Subcutaneous abdominal adipose tissue (tissue), 5 donors: Measurements from ENCODE around the gene CCNY.

Experiments used
- H3K27ac ChIP-seq: one replicate; pipeline ENCODE4 v1.7.0; 2013; ENCODE audit warnings: low read depth, mild to moderate bottlenecking, inconsistent platforms, low read length, moderate library complexity
- H3K27me3 ChIP-seq, 5 donors: one replicate each; pipeline ENCODE4 v1.7.0; 2013; ENCODE audit warnings: low read length in 5 of 5, inconsistent platforms in 1 of 5; ENCODE audit not compliant: control insufficient read depth in 5 of 5, insufficient read depth in 4 of 5
- H3K36me3 ChIP-seq, 5 donors: one replicate each; pipeline ENCODE4 v1.7.0; 2013; ENCODE audit warnings: low read length in 5 of 5; ENCODE audit not compliant: control insufficient read depth in 5 of 5, insufficient read depth in 5 of 5
- H3K4me1 ChIP-seq, 5 donors: one replicate each; pipeline ENCODE4 v1.7.0; 2013; ENCODE audit warnings: low read length in 5 of 5, mild to moderate bottlenecking in 3 of 5, moderate library complexity in 1 of 5; ENCODE audit not compliant: control insufficient read depth in 5 of 5, insufficient read depth in 5 of 5
- H3K4me3 ChIP-seq, 5 donors: one replicate each; pipeline ENCODE4 v1.7.0; 2013; ENCODE audit warnings: low read length in 5 of 5, low read depth in 1 of 5
- H3K9ac ChIP-seq, 5 donors: one replicate each; pipeline ENCODE4 v1.7.0; 2013; ENCODE audit warnings: low read length in 5 of 5, mild to moderate bottlenecking in 4 of 5, moderate library complexity in 3 of 5
- H3K9me3 ChIP-seq, 5 donors: one replicate each; pipeline ENCODE4 v1.7.0; 2013; ENCODE audit warnings: low read length in 5 of 5; ENCODE audit not compliant: control insufficient read depth in 5 of 5
- donor health status: healthy.
- donor health status: healthy.
- donor health status: healthy.
- donor health status: healthy.
- donor health status: healthy.

Gene CCNY

DNA sequence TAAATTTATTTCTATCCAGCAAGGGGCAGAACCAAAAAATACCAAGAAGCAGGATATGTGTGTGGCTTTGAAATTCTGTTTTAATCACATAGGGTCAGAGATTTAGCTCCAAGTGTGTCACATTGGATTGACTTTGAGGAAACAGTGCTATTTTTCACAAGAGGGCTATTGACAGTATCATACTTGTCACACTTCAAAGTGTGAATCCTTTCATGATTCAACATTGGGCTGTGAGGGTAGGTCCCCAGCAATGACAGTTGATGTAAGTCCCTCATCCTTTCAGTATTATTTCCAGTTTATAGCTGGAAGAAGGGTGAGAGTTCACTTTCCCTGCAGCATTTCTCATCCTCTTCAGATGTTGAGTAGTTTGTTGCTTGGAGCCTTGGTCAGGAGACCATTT, 7.4 kb downstream of the CCNY start:
- Histone ChIP-seq H3K36me3 (no peaks in the 10 kb centered on the region), H3K4me3 (no peak overlapping the region), H3K27me3 (no peaks in the 10 kb centered on the region), H3K4me1 (peaks cover 0 to 56% (median 51%) of the 10 kb centered on the region in 5 donors), H3K27ac (no peak overlapping the region), H3K9ac (no peak overlapping the region), H3K9me3 (no peaks in the 10 kb centered on the region)

DNA sequence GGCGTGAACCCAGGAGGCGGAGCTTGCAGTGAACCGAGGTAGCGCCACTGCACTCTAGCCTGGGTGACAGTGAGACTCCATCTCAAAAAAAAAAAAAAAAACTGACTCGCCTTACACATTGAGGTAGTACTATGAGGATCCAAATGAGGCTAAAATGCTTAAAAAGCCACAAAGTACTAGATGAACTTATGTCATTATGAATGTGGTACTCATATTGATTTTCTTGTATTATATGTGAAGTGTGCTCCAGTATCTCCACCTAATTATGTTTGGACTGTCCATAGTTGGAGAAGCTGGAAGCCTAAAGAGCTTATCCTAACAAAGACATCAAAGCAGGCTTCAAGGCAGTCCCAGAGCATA, 9.1 kb downstream of the CCNY start:
- Histone ChIP-seq H3K4me1 (peaks cover 2 to 64% (median 55%) of the 10 kb centered on the region in 5 donors), H3K4me3 (no peak overlapping the region), H3K27ac (no peak overlapping the region), H3K9ac (no peak overlapping the region), H3K9me3 (no peaks in the 10 kb centered on the region), H3K36me3 (no peaks in the 10 kb centered on the region), H3K27me3 (no peaks in the 10 kb centered on the region)

DNA sequence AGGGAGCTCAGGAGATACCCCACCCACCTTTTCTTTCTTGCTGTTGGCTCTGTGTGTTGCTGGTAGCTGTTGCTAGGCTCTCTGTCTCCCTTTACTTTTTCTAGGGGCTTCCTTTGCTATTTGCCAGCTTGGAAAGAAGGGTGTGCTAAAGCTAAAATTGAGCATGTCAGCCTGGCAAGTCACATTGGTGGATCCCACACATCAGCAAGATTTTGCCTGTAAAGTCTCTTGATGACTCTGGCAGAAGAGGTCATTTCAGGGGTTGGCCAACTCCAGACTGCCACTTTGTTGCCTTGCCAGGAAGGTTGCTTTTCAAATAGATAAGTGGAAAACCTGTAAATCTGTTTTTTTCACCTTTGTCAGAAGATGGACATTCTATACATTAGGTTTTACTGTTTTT, 9.9 kb downstream of the CCNY start:
- H3K27ac ChIP-seq: no peak overlapping the region
- H3K36me3 ChIP-seq: no peaks in the 10 kb centered on the region
- no peak overlapping the region for H3K4me3 ChIP-seq
- no peaks in the 10 kb centered on the region for H3K9me3 ChIP-seq
- H3K9ac ChIP-seq: no peak overlapping the region
- no peaks in the 10 kb centered on the region for H3K27me3 ChIP-seq
- peaks cover 2 to 59% (median 51%) of the 10 kb centered on the region in 5 donors for H3K4me1 ChIP-seq

- Histone ChIP-seq H3K4me1 (peaks cover 2 to 52% (median 50%) of the 10 kb centered on the region in 5 donors), H3K27ac (no peak overlapping the region), H3K9me3 (no peaks in the 10 kb centered on the region), H3K36me3 (no peaks in the 10 kb centered on the region), H3K9ac (peak overlapping the region in 2 of 5 donors; percentile 42 to 51), H3K27me3 (no peaks in the 10 kb centered on the region), H3K4me3 (no peak overlapping the region)
Observed at GRCh38 chr10:35347121-35347562, 10.8 kb downstream of the CCNY start.

DNA sequence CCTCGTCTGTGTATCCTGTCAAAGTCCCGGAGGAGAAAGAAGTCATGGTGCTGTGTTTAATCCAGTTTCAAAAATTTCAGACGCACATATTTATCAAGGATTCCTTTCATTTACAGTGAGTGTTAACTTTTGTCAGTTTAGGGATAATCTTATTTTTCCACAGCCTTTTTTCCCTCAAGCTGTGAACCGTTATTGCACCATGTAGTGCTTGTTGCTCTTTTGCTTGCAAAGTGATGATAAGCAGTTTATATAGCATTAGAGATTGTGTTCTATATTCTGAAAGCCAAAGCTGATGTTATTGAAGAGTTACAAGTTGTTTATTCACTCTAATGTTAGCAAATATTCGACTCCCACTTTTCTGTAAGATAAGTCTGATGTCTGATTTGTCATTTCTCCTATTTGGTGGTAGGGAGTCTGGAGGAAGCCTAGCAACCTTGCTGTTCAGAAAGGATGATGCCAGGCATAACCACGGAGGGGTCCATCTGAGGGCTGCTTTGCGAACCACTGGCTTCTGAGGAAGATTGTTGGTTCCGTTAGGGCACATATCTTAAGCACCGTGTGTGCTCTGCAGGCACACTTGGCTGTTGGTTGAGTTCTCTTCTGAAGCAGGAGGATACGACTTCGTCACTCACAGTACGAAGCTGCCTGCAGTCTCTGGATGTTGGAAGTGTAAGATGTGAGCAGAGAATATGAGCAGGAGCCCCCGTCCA, 11.7 kb downstream of the CCNY start:
- Histone ChIP-seq H3K27ac (peak overlapping the region; percentile 6), H3K4me1 (peaks cover 2 to 57% (median 50%) of the 10 kb centered on the region in 5 donors), H3K9ac (peak overlapping the region in 1 of 5 donors; percentile 8), H3K27me3 (no peaks in the 10 kb centered on the region), H3K4me3 (no peak overlapping the region), H3K9me3 (no peaks in the 10 kb centered on the region), H3K36me3 (no peaks in the 10 kb centered on the region)

- Histone ChIP-seq H3K4me1 (peaks cover 2 to 56% (median 51%) of the 10 kb centered on the region in 5 donors), H3K9me3 (no peaks in the 10 kb centered on the region), H3K27me3 (no peaks in the 10 kb centered on the region), H3K4me3 (no peak overlapping the region), H3K27ac (peak overlapping the region; percentile 6), H3K36me3 (no peaks in the 10 kb centered on the region), H3K9ac (peak overlapping the region in 1 of 5 donors; percentile 8)
Observed at GRCh38 chr10:35348609-35349388, 12.5 kb downstream of the CCNY start.

DNA sequence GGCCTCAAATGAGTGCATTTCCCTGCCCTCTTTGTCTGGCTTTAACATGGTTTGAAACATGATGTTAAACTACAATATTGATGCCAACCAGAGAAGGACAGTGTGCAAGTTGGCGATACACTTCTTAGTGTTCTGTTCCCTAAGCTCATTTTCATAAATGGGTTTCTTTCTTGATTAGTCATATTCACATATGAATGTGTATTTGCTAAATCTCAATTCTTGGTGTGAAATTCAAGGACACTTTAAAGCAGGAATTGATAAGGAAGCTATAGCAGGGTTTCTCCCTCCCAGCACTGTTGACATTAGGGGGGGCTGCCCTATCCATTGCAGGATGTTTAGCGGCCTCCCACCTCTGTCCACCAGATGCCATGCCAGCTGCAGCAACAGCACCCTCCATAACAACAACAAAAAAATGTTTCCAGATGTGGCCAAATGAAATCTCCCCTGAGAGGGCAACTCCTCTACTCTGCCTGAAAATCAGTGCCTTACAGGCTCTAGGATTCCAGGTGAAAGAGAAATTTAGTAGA, 13.1 kb downstream of the CCNY start:
- H3K36me3 ChIP-seq: no peaks in the 10 kb centered on the region
- no peak overlapping the region for H3K9ac ChIP-seq
- no peaks in the 10 kb centered on the region for H3K9me3 ChIP-seq
- H3K4me1 ChIP-seq: peaks cover 2 to 55% (median 51%) of the 10 kb centered on the region in 5 donors
- no peak overlapping the region for H3K4me3 ChIP-seq
- no peak overlapping the region for H3K27ac ChIP-seq
- no peaks in the 10 kb centered on the region for H3K27me3 ChIP-seq

- H3K27ac ChIP-seq: no peak overlapping the region
- H3K4me1 ChIP-seq: peaks cover 2 to 52% (median 52%) of the 10 kb centered on the region in 5 donors
- no peaks in the 10 kb centered on the region for H3K9me3 ChIP-seq
- H3K36me3 ChIP-seq: no peaks in the 10 kb centered on the region
- H3K9ac ChIP-seq: no peak overlapping the region
- H3K27me3 ChIP-seq: no peaks in the 10 kb centered on the region
- H3K4me3 ChIP-seq: no peak overlapping the region
Observed at GRCh38 chr10:35351021-35351420, 14.7 kb downstream of the CCNY start.

DNA sequence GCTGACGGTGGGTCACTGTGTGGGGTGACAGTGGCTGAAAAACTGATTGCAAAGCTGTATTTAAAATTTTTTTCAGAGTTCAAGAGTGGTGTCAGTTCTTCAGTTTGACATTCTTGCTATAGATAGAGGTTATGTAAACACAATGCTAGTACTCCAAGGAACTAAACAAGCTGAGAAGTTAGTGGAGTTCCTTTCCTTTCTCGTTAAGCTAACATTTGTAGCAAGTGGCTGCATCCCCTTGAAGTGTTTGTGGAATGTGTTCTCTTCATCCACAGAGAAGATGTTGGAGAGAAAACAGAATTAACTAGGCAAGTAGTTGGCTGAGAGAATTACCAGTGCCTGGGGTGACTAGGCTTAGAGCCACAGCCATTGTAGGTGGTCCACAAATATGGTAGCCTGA, 15.8 kb downstream of the CCNY start:
- Histone ChIP-seq H3K27ac (no peak overlapping the region), H3K27me3 (no peaks in the 10 kb centered on the region), H3K9ac (no peak overlapping the region), H3K4me3 (no peak overlapping the region), H3K36me3 (no peaks in the 10 kb centered on the region), H3K4me1 (peaks cover 2 to 46% (median 43%) of the 10 kb centered on the region in 5 donors), H3K9me3 (no peaks in the 10 kb centered on the region)

GRCh38 chr10:35352512-35352911, 16.2 kb downstream of the CCNY start:
- Histone ChIP-seq H3K9ac (no peak overlapping the region), H3K27ac (no peak overlapping the region), H3K36me3 (no peaks in the 10 kb centered on the region), H3K4me3 (no peak overlapping the region), H3K27me3 (no peaks in the 10 kb centered on the region), H3K9me3 (no peaks in the 10 kb centered on the region), H3K4me1 (peaks cover 2 to 42% (median 39%) of the 10 kb centered on the region in 5 donors)
